NCI-H187 (cell line): ENCODE results near the gene PRDM2.

Experiments used
- DNase-seq, 2 experiments: peaks; one replicate each; lab custom pipeline; 2025; lab: John Stamatoyannopoulos, UW

PRDM2 gene

GRCh38 chr1:13732971-13733667 is 33.1 kb downstream of the PRDM2 start:
- no peak for DNase-seq

GRCh38 chr1:13733711-13734110 is 33.7 kb downstream of the PRDM2 start:
- DNase-seq = no peak

GRCh38 chr1:13735168-13735930 is 35.4 kb downstream of the PRDM2 start:
- no peak for DNase-seq

GRCh38 chr1:13737398-13737797 is 37.4 kb downstream of the PRDM2 start:
- DNase-seq = no peak

- DNase-seq = no peak
Measured at GRCh38 chr1:13746342-13746741, 46.4 kb downstream of the PRDM2 start.

GRCh38 chr1:13748610-13749505 is 48.9 kb downstream of the PRDM2 start:
- peak; percentile 85 to 86 for DNase-seq

- DNase-seq = no peak
Measured at GRCh38 chr1:13749543-13750341, 49.8 kb downstream of the PRDM2 start.

GRCh38 chr1:13751458-13751871 is 51.5 kb downstream of the PRDM2 start:
- no peak for DNase-seq

- DNase-seq = no peak
Measured at GRCh38 chr1:13751985-13752384, 52.0 kb downstream of the PRDM2 start.

GRCh38 chr1:13752852-13753251 is 52.9 kb downstream of the PRDM2 start:
- no peak for DNase-seq

GRCh38 chr1:13753636-13754402 is 53.8 kb downstream of the PRDM2 start:
- DNase-seq = no peak

- no peak for DNase-seq
Measured at GRCh38 chr1:13754510-13755103, 54.6 kb downstream of the PRDM2 start.

- no peak for DNase-seq
Measured at GRCh38 chr1:13756557-13757315, 56.7 kb downstream of the PRDM2 start.

- DNase-seq = no peak
Measured at GRCh38 chr1:13757693-13758092, 57.7 kb downstream of the PRDM2 start.

- no peak for DNase-seq
Measured at GRCh38 chr1:13759072-13759471, 59.1 kb downstream of the PRDM2 start.

GRCh38 chr1:13760340-13760739 is 60.4 kb downstream of the PRDM2 start:
- no peak for DNase-seq

GRCh38 chr1:13760921-13761320 is 60.9 kb downstream of the PRDM2 start:
- DNase-seq = no peak

GRCh38 chr1:13761883-13762282 is 61.9 kb downstream of the PRDM2 start:
- no peak for DNase-seq

- DNase-seq = no peak
Measured at GRCh38 chr1:13762642-13763041, 62.7 kb downstream of the PRDM2 start.

GRCh38 chr1:13763222-13763621 is 63.2 kb downstream of the PRDM2 start:
- no peak for DNase-seq
